Endodermal cell (in vitro differentiated cells): ENCODE results near the gene NRXN3. TPM values are rescaled to one million over a fixed set of nuclear protein-coding genes. Genes with fewer than 3 reads are reported as not detected.

Experiments used
- DNase-seq: peaks from one replicate; pipeline ENCODE4 v3.0.0-alpha.2; 2017
- H3K27ac ChIP-seq: 2 replicates; pipeline ENCODE4 v1.5.1; 2013; ENCODE audit warnings: mild to moderate bottlenecking, low read depth, low read length, moderate library complexity
- H3K27me3 ChIP-seq: 2 replicates; pipeline ENCODE4 v1.6.1; 2013; ENCODE audit warnings: mild to moderate bottlenecking, low read length, moderate library complexity; ENCODE audit not compliant: insufficient read depth, control insufficient read depth, poor library complexity, severe bottlenecking
- H3K36me3 ChIP-seq: 2 replicates; pipeline ENCODE4 v1.7.0; 2013; ENCODE audit warnings: mild to moderate bottlenecking, low read length, moderate library complexity; ENCODE audit not compliant: control insufficient read depth, insufficient read depth
- H3K4me1 ChIP-seq: one replicate; pipeline ENCODE4 v1.7.0; 2013; ENCODE audit warnings: low read length; ENCODE audit not compliant: control insufficient read depth, insufficient read depth
- H3K4me3 ChIP-seq: 2 replicates; pipeline ENCODE4 v1.5.1; 2013; ENCODE audit warnings: mild to moderate bottlenecking, low read length, moderate library complexity
- H3K9ac ChIP-seq: 2 replicates; pipeline ENCODE4 v1.6.1; 2013; ENCODE audit warnings: mild to moderate bottlenecking, low read length, moderate library complexity; ENCODE audit not compliant: poor library complexity, severe bottlenecking; ENCODE audit errors: extremely low read depth
- H3K9me3 ChIP-seq: 2 replicates; pipeline ENCODE4 v1.6.1; 2013; ENCODE audit warnings: mild to moderate bottlenecking, low read length, moderate library complexity; ENCODE audit not compliant: control insufficient read depth
- H3K27ac Mint-ChIP-seq: 2 replicates; pipeline ENCODE4 v1.8.0; 2020; ENCODE audit warnings: mixed read lengths
- H3K27me3 Mint-ChIP-seq: 2 replicates; pipeline ENCODE4 v1.8.0; 2021; ENCODE audit warnings: mild to moderate bottlenecking, mixed read lengths; ENCODE audit not compliant: insufficient read depth
- H3K36me3 Mint-ChIP-seq: 2 replicates; pipeline ENCODE4 v1.8.0; 2020; ENCODE audit warnings: low read depth, mixed read lengths
- H3K4me1 Mint-ChIP-seq: 2 replicates; pipeline ENCODE4 v1.8.0; 2020; ENCODE audit warnings: mixed read lengths
- H3K4me3 Mint-ChIP-seq: 2 replicates; pipeline ENCODE4 v1.8.0; 2020; ENCODE audit warnings: mild to moderate bottlenecking, moderate library complexity, mixed read lengths
- H3K9me3 Mint-ChIP-seq: 2 replicates; pipeline ENCODE4 v1.8.0; 2020; ENCODE audit warnings: mild to moderate bottlenecking, mixed read lengths
- WGBS, 2 experiments: methylation state at CpG; one replicate each; pipeline versions ENCODE4 v1.1.5 to v1.1.7; 2013; ENCODE audit warnings: missing lambda C conversion rate in 2 of 2, mixed read lengths in 1 of 2; ENCODE audit not compliant: insufficient coverage in 1 of 2, insufficient read length in 1 of 2; 5-methylcytosine and 5-hydroxymethylcytosine counted together
- total RNA-seq, 2 donors: library from RNA; stranded (reverse); fragmentation: NEBNext Ultra II Directional in 1 of 2; extraction: Animal tissue kit (Norgen Biotek cat#: 25700) in 1 of 2; gene quantifications; 2 replicates in 1 of 2; 3 replicates in 1 of 2; pipeline ENCODE4 v1.2.1, GENCODE V29; 2021
- TF ChIP-seq, protein P1 (sequence below): fragments of 200-600 bp; sonication (generic); conservative IDR thresholded peaks from 2 replicates; pipeline ENCODE4 v1.5.0; 2021; ENCODE audit warnings: antibody characterized with exemption, mild to moderate bottlenecking

NRXN3 gene
- total RNA-seq, 2 donors from 2014 or later = 20.9 to 21.4 TPM

DNA sequence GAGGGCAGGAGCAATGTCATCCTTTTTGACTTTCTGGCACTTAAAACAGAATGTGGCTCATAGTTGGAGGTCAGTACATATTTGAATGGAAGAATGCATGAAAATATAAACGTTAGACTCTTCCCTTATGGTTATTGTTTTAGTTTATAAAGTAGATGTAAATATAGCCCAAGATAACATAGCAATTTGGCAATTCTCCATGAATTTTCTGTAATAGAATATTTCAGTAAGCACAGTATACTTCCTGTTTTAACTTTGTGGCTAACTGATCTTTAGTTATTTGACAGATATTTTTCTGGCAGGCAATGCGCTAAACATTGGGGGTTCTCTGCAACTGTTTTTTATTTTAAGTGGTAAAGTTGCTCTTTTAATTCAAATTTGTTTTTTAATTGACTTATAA lies 763.0 kb downstream of the NRXN3 start:
- H3K9me3 Mint-ChIP-seq = peaks cover 6% of the 10 kb centered on the region
- no peak overlapping the region for H3K27ac Mint-ChIP-seq
- H3K27ac ChIP-seq = no peak overlapping the region
- TF ChIP-seq, protein P1, sequence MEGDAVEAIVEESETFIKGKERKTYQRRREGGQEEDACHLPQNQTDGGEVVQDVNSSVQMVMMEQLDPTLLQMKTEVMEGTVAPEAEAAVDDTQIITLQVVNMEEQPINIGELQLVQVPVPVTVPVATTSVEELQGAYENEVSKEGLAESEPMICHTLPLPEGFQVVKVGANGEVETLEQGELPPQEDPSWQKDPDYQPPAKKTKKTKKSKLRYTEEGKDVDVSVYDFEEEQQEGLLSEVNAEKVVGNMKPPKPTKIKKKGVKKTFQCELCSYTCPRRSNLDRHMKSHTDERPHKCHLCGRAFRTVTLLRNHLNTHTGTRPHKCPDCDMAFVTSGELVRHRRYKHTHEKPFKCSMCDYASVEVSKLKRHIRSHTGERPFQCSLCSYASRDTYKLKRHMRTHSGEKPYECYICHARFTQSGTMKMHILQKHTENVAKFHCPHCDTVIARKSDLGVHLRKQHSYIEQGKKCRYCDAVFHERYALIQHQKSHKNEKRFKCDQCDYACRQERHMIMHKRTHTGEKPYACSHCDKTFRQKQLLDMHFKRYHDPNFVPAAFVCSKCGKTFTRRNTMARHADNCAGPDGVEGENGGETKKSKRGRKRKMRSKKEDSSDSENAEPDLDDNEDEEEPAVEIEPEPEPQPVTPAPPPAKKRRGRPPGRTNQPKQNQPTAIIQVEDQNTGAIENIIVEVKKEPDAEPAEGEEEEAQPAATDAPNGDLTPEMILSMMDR = no peak
- no peak for DNase-seq
- H3K36me3 Mint-ChIP-seq = no peaks in the 10 kb centered on the region
- H3K27me3 ChIP-seq = peaks cover 49% of the 10 kb centered on the region
- H3K27me3 Mint-ChIP-seq = peaks cover 53% of the 10 kb centered on the region
- 84% methylated on average over 2 of the region's 2 CpGs; no CpG with 5 or more reads in 1 of the 2 experiments for WGBS, 2 experiments
- no peak overlapping the region for H3K4me3 ChIP-seq
- H3K4me1 ChIP-seq = peaks cover 4% of the 10 kb centered on the region
- no peak overlapping the region for H3K9ac ChIP-seq
- H3K9me3 ChIP-seq = peaks cover 5% of the 10 kb centered on the region
- H3K4me3 Mint-ChIP-seq = no peak overlapping the region
- H3K4me1 Mint-ChIP-seq = peaks cover 16% of the 10 kb centered on the region
- H3K36me3 ChIP-seq = no peaks in the 10 kb centered on the region

DNA sequence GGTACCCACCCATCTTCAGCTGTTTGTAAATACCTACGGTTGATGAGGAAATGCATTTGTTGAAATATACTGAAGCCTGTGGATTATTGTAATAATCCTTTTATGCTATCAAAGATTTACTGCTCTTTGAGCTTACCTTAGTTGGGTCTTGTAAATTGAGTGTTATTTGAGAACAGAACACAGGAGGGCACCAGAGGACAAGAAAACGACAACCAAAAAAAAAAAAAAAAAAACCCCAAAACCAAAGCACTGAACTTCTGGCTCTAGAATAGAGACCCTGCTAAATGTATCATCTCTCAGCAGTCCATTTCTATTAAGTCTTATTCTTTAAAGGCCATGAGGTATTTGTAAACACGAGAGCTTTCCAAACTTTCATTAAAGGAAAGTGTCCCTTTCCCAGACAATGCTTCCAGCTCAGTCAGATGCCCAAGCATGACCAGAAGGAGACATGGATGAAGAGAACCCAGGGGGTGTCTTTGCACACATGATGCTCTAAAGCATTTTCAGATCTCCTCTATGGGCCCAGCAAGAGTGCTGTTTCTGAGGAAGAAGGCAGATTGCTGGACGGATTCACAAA lies 763.9 kb downstream of the NRXN3 start:
- no peak overlapping the region for H3K9ac ChIP-seq
- Mint-ChIP-seq H3K9me3 (peaks cover 5% of the 10 kb centered on the region), H3K27ac (no peak overlapping the region), H3K36me3 (no peaks in the 10 kb centered on the region), H3K4me1 (peaks cover 20% of the 10 kb centered on the region), H3K4me3 (no peak overlapping the region), H3K27me3 (peaks cover 59% of the 10 kb centered on the region)
- 40 to 48% methylated on average over 2 of the region's 4 CpGs for WGBS, 2 experiments
- H3K4me3 ChIP-seq = no peak overlapping the region
- DNase-seq = no peak
- peaks cover 49% of the 10 kb centered on the region for H3K27me3 ChIP-seq
- H3K9me3 ChIP-seq = peaks cover 5% of the 10 kb centered on the region
- TF ChIP-seq, protein P1 = peak; percentile 77
- peaks cover 4% of the 10 kb centered on the region for H3K4me1 ChIP-seq
- no peaks in the 10 kb centered on the region for H3K36me3 ChIP-seq
- no peak overlapping the region for H3K27ac ChIP-seq

DNA sequence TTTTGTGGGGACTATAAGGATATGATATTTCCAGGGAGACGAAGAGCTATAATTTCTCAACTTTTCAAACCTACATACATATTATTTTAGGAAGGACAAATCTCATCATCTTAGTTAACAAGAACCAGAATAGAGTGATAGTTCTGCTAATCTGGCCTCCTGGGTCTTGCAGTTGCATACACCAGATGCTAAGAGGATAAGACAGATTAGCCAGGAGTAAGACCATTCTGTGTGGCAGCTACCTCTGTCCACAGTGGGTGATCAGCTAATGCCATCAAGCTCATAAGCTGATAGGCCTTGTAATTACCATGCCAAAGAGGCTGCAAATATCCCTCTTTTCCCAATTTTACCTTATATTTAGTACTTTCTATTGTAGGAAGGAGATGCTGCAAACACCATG lies 776.8 kb downstream of the NRXN3 start:
- no peaks in the 10 kb centered on the region for H3K36me3 ChIP-seq
- TF ChIP-seq, protein P1 = no peak
- no peak overlapping the region for H3K4me3 ChIP-seq
- no peak overlapping the region for H3K27ac Mint-ChIP-seq
- no peak overlapping the region for H3K9ac ChIP-seq
- no peaks in the 10 kb centered on the region for H3K36me3 Mint-ChIP-seq
- H3K27ac ChIP-seq = no peak overlapping the region
- DNase-seq = no peak
- peaks cover 49% of the 10 kb centered on the region for H3K4me1 Mint-ChIP-seq
- peaks cover 8% of the 10 kb centered on the region for H3K9me3 ChIP-seq
- peaks cover 65% of the 10 kb centered on the region for H3K27me3 Mint-ChIP-seq
- peaks cover 65% of the 10 kb centered on the region for H3K27me3 ChIP-seq
- H3K4me1 ChIP-seq = peaks cover 36% of the 10 kb centered on the region
- H3K9me3 Mint-ChIP-seq = no peaks in the 10 kb centered on the region
- no CpG with 5 or more reads among the region's 1 CpG for WGBS, 2 experiments
- no peak overlapping the region for H3K4me3 Mint-ChIP-seq
